Activated CD8-positive, alpha-beta memory T cell treated with anti-CD3 and anti-CD28 coated beads for 1 hour (primary cell): ENCODE results near the gene POLR2M.

Experiments
- DNase-seq, 2 donors: peaks; one replicate each; pipeline ENCODE4 v3.0.0-alpha.2; 2020; ENCODE audit warnings: low read depth in 1 of 2; ENCODE audit errors: extremely low read depth in 1 of 2

The POLR2M gene

DNA sequence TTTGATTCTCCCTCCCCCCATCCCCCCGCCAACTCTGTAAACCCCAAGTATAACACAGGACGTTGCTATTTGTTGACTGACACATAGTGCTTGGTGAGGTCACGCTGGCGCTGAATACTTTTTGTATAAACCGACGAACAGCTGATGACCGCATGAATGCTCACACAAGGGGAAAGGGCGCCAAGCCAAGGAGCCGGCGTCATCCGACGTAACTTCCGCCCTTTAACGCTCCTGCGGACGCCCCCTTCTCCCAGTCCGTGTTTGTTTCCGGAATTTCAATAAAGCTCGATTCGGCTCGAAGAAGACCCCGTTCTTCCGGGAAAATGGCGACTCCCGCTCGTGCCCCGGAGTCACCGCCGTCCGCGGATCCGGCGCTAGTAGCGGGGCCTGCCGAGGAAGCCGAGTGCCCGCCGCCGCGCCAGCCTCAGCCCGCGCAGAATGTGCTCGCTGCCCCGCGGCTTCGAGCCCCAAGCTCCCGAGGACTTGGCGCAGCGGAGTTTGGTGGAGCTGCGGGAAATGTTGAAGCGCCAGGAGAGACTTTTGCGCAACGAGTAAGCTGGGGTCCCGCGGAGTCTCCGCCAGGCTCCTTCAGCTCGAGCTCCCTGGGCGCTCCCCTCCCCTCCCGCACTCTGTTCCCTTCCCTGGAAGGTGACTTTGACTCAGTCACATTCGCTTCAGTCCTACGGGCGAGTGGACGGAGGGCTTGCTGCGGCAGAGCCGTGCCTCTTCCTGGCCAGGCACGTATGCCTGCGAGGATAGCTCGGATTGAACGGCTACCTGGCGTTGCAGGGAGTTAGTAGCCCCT, at the start of gene POLR2M:
TSS of gene POLR2M (plus strand) at position 310 of the 805 bp plus-strand sequence. CDS start at position 439, 129 bp downstream.
- DNase-seq = peak; percentile 76 to 77

DNA sequence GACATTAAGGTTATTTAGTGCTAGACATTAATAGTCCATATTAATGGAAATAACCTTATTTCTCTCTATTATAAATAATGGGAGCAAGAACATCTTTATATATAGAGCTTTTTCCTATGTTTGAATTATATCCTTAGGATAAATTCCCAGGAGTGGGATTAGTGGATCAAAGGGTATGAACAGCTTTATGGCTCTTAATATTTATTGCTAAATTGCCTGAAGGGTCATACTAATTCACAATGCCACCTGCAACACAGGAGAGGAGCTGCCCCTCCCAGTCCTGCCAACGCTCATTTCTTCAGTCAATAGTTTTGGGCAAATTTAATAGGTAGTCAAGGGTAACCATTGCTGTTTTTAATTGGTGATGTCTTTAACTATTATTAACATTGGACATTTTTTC, 48.9 kb upstream of the POLR2M start:
- no peak for DNase-seq

DNA sequence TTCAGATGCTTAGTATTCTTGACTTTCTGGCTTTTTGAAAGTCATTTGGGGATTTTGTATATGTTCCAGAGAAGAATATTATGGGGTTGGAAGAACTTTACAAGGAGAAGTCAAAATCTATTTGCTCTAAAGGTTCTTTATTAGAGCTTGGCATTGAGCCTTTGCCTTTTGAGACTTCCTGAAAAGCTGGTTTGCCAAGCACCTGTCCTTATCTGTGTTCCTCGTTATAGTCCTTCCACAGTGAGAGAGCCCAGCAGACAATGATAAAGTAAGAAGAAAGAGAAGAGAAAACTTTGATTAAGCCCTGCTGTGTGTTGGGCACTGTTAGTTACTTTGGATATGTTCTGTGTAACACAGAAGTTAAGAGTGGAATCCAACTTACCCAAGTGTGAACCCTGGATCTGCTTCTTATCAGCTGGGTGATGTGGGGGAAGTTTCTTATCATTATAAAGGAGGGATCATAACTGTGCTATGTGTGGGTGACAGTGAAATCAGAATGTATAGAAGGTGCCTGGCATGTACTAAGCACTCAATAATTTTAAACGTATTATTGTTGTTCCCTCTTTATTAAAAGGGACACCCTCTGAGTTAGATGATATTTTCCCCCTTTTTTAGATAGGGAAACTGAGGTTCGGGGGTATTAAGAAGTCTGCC, 44.3 kb upstream of the POLR2M start:
- no peak for DNase-seq

DNA sequence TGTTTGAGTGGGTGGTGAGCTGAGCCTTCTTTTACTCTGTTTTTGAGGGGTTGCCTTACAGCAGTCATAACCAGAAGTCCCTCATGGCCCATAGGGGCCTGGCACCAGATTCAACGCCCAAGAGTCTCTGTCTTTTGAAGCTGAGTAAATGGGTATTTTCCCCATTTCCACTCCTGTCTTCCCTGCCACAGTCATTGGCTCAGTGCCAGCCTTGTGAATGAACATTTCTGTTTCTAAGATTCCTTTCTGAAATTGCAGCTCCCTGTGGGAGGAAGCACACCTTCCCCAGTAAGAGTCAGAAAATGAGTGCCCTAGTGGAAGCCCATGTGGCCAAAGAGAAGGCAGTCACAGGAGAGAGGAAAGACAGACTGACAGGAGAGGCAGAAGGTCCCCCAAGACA, 43.7 kb upstream of the POLR2M start:
- no peak for DNase-seq

DNA sequence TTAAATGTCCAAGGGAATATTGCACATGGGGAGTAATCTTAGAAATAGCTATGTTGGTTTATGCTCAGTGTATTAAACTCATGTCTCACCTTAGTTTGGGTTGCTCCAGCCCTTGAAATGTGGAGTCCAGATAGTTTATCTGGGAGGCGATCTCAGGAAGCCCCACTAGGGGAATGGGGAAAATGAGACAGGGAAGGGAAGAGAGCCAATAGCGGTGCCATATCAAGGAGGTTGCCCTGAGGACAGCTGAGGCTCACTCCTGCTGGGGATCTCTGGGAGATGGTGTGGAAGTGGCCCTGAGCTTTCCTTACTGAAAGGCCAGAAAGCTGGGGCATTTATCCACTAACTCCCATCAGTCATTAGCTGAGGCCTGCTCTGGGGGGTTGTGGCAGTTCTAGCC, 43.3 kb upstream of the POLR2M start:
- DNase-seq = no peak

DNA sequence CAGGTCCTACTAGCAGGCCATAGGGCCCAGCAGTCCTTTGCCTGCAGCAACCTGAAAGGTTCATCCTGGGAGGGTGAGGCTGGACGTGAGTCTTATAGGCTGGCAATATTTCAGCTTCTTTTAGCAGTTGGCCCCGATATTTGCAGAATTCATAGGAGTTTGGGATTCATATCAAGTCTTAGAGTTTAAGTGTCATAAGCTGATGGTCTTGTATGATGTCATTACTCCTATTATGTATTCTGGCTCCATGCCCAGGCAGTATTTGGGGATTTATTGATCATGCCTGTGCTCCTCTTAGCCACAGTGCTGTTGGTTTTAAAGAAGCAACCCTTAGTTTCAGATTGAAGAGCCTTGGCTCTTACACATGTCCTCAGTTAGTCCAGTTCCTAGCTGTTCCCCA, 41.3 kb upstream of the POLR2M start:
- no peak for DNase-seq

DNA sequence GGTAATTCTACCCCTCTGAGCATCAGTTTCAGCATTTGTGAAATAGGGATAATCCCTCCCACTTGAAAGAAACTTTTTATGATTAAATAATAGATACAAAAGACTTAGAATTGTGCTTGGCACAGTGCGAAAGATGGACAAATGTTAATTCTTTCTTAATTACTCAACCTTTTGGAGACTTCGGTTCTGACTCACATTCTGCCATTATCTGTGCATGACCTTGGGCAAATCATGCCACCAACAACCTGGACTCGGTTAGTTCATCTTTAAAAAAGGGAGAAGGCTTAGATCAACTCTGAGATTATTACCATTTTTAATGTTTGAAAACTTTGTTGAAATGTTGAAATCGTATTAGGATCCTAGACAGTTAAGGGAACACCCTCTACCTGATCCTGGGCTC, 40.6 kb upstream of the POLR2M start:
- no peak for DNase-seq

DNA sequence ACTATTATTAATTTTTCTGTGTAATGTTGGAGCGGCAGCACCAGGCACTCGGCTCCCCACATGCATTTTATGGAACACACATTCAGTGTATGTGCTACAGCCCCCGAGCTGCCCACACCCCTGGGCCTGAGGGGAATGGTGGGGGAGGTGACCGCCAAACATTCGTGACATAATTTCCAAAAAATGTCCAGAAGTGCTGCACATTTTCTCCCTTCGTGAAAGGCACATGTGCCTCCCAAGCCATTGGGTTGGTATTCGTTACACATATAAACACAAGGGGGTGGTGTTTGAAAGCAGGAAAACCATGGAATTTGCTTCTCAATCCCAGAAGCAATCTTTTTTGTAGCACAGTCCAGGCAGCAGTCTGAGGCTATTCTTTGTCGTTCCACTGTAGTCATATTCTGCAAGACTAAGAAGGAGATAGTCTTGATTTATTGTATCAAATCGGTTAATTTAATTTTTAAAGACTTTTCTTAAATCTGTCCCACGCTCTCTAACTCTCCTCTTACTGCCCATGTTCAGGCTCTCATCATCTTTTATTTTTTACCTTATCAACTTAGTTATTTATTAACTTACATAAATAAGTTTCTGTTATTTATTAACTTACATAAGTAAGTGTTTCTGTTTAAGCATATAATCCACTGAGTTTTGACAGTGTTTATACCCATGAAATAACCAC, 39.2 kb upstream of the POLR2M start:
- DNase-seq = no peak

DNA sequence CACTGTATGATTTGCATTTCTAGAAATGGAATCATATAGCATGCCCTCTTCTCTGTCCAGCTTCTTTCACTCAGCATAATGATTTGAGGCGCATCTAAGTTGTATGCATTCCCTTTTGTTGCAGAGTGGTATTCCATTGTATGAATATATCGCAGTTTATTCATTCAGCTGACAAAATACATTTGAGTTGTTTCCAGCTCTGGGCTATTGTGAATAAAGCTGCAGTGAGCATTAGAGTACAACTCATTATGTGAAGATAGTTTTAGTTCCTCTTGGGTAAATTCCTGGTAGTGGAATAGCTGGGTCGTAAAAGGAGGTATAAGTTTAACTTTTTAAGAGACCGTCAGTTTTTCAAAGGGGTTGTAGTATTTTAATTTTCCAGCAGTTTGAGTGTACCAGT, 38.5 kb upstream of the POLR2M start:
- no peak for DNase-seq

DNA sequence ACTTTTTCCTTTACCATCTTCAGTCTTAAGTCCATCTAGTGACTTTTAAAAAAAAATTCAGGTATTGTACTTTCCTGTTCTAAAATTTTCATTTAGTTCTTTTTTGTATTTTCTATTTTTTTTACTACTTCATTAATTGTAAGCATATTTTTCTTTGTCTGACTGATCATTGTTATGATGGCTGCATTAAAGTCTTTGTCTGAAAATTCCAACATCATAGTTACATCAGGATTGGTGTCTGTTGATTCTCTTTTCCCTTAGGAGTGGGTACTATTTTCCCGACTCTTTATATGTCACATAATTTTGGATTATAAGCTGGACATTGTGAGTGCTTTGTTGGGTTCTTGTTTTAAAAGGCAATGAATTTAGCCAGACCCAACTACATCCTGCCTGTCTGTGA, 34.9 kb upstream of the POLR2M start:
- no peak for DNase-seq

DNA sequence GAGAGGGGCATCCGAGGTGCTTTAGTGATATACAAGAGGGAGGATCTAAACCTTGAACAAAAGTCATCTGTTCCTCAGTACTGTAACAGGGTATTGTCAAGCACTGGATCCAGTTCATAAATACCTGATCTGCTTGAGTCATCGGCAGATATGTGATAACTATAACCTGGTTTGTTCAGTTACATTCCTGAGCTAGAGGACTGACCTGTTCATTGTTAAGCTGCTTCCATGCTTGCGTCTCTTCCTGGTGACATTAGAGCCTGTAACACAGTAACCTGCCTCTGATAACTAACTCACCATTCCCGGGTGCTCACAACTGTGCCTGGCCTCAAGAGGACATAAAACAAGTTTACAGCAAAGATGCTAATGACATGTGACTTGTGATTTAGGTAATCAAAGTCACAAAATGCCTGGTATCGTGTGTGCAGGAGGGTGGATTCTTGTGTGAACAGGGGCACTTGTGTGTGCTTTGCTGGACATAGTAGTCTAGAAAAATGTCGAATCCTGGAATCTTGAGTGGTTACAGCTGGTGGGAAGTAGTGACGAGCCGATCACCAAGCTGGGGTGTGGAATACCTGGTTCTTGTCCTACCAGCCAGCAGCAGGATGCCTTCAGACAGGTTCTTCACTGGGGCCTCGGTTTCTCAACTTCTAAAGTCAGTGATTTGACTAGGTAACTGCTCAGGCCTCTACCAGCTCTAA, 30.9 kb upstream of the POLR2M start:
- DNase-seq = no peak

DNA sequence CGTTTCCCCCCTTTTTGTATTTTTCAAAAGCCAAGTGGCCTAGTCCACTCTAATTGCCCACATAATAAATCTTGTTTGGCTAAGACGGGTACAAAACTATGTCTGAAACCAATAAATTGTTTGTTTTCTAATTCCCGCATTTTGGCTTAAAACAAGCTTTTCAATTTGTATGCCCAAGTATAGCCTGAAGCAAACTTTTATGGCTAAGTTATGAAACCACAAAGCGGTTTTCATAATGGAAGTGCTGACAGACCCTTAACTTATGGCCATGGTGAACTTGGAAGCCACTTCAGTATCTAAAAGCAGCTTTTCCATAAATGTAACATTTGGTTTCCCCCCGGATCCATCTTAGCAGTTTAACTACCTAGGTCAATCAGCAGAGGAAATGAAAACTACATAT, 29.9 kb upstream of the POLR2M start:
- no peak for DNase-seq

DNA sequence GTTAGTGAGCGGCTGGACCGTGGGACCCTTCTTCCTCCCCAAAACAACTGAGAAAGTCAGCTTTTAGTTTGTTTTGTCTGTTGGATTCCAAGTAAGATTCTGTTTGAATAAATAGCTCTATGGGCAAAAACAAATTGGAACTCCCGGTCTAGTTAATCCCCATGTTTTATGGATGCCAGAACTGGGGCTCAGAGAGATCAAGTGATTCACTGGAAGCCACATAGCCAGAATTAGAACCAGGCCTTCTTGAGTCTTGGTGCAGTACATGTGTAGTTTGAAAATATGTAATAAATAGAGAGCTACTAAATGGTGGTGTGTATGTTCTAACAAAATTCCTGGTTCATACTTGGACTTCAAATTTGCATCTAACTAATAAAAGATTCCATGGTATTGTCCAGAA, 29.3 kb upstream of the POLR2M start:
- DNase-seq = no peak

DNA sequence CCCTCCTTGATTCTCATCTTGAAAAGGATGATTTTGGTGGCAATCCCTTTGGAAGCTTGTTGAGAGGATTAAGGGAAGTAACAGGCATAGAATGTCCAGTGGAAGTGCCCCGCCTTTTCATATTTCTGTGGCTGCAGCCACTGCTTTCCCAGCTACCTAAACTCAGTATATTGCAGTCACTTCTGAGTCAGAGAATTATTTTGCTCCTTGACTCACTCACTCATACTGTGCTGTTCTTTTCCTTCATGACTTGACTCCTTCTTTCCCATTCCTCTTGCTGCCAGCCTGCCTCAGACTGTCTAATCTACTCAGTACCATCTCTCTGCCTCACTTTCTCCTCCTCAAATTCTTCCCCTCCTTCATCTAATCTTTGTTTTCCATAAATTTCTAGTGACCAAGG, 26.5 kb upstream of the POLR2M start:
- no peak for DNase-seq

DNA sequence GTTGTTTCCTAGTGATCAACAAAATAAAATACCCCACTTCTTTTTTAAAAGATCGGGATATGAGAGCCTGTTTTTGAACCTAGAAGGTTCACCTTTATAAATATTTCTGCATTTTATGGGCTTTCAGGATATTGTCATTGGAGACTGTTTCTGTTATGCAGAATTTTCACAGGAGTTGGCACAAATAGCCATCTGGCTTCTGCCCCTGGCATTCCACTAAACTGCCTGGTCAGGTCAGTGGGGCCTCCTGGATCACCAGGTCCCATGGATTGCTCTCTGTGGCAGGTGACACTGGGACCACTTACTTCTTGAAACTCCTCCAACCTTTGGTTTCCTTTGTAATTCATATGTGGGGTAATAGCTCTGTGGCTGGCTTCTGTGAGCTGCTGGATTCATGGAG, 25.5 kb upstream of the POLR2M start:
- no peak for DNase-seq

DNA sequence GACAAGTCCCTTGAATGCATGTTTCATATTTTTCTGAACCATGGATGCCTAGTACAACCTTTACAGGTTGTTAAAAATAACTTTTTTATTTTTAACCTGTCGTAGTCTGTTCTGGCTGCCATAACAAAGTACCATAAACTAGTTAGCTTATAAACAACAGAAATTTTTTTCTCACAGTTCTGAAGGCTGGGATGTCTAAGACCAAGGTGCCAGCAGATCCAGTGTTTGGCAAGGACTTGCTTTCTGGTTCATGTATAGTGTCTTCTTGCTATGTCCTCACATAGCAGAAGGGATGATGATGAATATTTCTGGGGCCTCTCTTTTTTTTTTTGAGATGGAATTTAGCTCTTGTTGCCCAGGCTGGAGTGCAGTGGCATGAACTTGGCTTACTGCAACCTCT, 23.0 kb upstream of the POLR2M start:
- no peak for DNase-seq

DNA sequence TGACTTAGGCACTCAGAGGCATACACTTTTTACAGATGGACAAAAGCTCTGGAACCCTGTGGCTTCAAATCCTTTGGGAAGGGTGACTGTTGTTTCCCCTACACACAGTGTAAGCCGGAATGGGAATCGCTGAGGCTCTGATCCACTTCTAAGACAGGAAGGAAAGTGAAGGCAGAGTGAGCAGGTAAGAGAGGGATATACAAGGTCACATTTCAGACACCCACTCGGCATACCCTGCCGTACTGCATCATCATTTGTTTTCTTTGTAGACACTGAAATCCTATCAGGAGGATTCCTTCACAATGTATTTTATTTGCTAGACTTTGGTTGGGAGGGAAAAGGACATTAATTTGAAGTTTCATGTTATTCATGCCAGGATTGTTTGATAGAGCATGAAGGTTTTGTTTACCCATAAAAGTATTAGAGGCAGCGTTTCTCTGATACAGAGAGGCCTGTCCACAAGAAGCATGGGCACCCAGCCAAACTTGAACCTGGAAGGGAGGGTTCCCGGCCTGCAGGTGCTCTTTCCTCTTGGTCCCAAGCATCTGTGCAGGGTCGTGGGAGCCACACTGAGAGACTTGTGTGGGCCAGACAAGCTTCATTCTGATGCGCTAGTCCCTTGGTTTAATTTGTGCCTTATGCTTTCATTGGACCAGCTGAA, 21.9 kb upstream of the POLR2M start:
- no peak for DNase-seq

DNA sequence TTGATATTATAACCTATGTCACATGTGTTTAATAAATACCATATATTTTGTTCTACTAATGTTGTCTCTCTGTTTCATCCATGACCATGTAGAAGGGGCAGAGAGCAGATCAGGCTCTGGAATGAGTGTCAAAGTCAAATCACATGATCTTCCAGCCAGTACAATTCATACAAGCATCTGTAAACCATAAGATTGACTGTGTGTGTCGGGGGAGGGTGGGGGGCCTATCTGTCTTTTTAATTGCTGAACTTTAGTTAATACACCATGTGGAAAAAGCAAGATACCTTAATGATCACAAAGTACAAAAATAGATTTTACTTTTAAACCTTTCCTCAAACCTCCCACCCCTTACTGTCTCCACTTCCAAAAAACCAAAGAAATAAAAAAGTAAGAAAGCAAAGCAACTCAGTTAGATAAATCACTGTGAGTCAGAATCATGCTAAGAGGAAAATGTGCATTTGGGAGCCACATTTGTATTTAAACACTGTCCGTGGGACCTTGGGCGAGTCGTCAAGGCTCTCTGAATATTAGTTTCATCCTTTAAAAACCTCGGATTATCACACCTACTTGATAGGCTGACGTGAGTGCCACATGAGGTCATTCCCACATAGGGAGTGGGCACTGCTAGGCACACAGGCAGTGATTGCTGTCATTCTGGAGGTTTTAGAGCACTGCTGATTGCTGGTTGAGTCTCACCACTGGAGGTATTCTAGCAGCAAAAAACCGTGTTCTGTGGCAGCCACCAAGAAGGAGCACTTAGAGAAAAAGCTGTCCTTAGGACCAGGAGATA, 21.0 kb upstream of the POLR2M start:
- no peak for DNase-seq

DNA sequence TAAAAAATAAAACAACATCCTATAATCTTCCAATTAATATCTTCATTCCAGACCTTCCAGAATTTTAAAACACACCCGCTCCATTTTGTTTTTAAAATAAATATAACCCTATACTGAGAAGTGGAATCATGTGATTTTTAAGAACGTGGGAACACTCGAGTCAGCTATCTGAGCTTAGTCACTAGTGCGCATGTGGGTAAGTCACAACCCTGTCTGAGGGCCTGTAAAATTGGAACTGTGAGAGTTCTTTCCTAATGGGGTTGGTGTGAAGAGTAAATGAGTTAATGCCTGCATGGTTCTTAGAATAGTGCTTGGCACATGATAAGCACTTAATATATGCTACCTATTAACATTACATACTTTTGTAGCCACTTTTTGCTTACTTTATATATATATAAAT, 19.9 kb upstream of the POLR2M start:
- no peak for DNase-seq

DNA sequence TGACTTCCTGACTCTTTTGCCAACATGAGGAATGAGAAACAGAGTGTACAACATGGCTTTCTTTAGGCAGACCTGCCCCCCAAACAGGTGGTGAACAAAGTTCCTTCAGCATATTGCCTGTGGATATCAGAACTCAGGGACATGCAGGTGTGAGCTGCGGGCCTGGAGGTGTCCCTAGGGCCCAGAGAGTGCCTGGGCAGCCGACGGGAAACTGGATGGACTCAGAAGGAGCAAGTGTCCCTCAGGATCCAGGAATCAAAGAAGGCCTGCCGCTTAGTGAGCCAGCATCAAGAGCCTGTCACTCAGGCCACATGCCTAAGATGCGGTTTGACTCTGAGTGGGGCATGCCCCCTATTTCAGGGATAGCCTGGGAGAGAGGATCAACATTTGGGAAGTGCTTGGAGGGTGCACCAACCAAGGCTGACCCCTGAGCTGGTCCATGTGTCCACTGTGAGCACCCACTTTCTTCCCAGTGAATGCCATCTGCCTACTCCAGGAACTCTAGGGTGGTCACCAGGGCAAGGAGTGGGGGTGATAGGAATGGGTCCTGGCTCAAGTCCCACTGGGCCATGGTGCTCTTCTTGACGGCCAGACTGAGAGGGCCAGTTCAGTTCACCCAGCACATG, 16.1 kb upstream of the POLR2M start:
- no peak for DNase-seq
